Measurements from ENCODE around the gene METTL27. TPM values are rescaled to one million over a fixed set of nuclear protein-coding genes. Genes with fewer than 3 reads are reported as not detected.
A peak's percentile ranks its signal among the peaks of the same experiment; 100 is the strongest.
"Not testable (repeated sequence)": the region's sequence is repeated elsewhere in the genome, so short reads cannot be mapped to it uniquely, and the experiment has no call there.

METTL27 gene
- total RNA-seq, 1 donor from 2014 or later: not detected

DNA sequence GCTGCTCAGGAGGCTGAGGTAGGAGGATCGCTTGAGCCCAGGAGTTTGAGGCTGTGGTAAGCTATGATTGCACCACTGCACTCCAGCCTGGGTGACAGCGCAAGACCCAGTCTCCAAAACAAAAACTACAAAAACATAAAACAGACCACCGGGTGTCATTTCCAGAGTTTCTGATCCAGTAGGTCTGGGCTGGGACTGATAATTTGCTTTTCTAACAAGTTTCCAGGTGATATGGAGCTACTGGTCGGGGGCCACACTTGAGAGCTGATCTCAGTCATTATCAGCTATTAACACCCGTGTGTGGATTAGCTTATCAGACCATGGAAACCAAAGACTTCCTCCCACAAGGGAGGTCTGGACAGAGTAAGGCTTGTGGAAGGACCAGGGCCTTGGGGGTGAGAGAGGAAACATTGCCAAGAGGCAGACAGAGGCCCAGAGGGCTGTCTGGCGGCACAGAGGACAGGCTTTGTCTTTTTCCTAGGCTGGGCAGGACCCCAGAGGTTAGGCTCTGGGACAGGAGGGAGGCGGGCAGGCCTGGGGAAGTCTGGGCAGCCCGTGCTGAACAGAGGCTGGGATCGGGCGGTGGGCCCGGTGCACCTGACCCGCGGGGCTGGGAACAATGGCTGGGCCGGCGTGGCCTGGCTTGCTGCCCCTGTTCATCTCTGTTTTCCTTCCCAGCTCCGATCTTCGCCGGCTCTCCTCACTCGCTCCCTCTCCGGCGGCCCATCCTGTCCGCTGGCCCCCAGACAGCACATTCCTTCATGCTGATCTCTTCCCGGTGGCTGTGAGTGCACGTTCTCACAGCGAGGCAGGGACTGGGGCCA lies 43.9 kb upstream of the METTL27 start:
- Histone ChIP-seq H3K27ac (peak overlapping the region; percentile 82), H3K27me3 (no peaks in the 10 kb centered on the region), H3K4me3 (no peak overlapping the region), H3K4me1 (peaks cover 45% of the 10 kb centered on the region), H3K9me3 (no peaks in the 10 kb centered on the region), H3K36me3 (no peaks in the 10 kb centered on the region)
- DNase-seq (ENCODE audit: extremely low spot score in 2 of 2): no peak
- intact Hi-C loops (cut with DNase I): no loop called here
- TF ChIP-seq POLR2A (IDR thresholded peaks at IDR 0.05): no peak
- no peak for TF ChIP-seq CTCF (IDR thresholded peaks at IDR 0.05)
- TF ChIP-seq POLR2AphosphoS5 (IDR thresholded peaks at IDR 0.05; ENCODE audit: insufficient read depth in 1 of 2, low read depth in 1 of 2): peak; percentile 14 to 52

- H3K9me3 ChIP-seq: no peaks in the 10 kb centered on the region
- no peaks in the 10 kb centered on the region for H3K36me3 ChIP-seq
- peaks cover 45% of the 10 kb centered on the region for H3K4me1 ChIP-seq
- DNase-seq (ENCODE audit: extremely low spot score in 2 of 2): no peak
- intact Hi-C loops (cut with DNase I): no loop called here
- H3K27ac ChIP-seq: peak overlapping the region; percentile 82
- no peaks in the 10 kb centered on the region for H3K27me3 ChIP-seq
- H3K4me3 ChIP-seq: no peak overlapping the region
- no peak for TF ChIP-seq POLR2A (IDR thresholded peaks at IDR 0.05)
- TF ChIP-seq POLR2AphosphoS5 (IDR thresholded peaks at IDR 0.05; ENCODE audit: insufficient read depth in 1 of 2, low read depth in 1 of 2): no peak
- TF ChIP-seq CTCF (IDR thresholded peaks at IDR 0.05): no peak
Measured at GRCh38 chr7:73885433-73885974, 43.2 kb upstream of the METTL27 start.

GRCh38 chr7:73884867-73885422 lies 42.6 kb upstream of the METTL27 start:
- H3K27ac ChIP-seq; H3K27me3 ChIP-seq; DNase-seq (ENCODE audit: extremely low spot score in 2 of 2); H3K4me3 ChIP-seq; H3K36me3 ChIP-seq; H3K9me3 ChIP-seq; intact Hi-C loops (cut with DNase I): not testable (repeated sequence)
- H3K4me1 ChIP-seq: peaks cover 45% of the 10 kb centered on the region

- Histone ChIP-seq H3K4me3 (no peak overlapping the region), H3K27me3 (no peaks in the 10 kb centered on the region), H3K9me3 (no peaks in the 10 kb centered on the region), H3K27ac (peak overlapping the region; percentile 68), H3K36me3 (no peaks in the 10 kb centered on the region), H3K4me1 (peaks cover 40% of the 10 kb centered on the region)
- DNase-seq (ENCODE audit: extremely low spot score in 2 of 2): no peak
- TF ChIP-seq CTCF (IDR thresholded peaks at IDR 0.05) (no peak), POLR2AphosphoS5 (IDR thresholded peaks at IDR 0.05; ENCODE audit: insufficient read depth in 1 of 2, low read depth in 1 of 2) (no peak), POLR2A (IDR thresholded peaks at IDR 0.05) (no peak)
- intact Hi-C loops (cut with DNase I): no loop called here
Measured at GRCh38 chr7:73882047-73882402, 39.7 kb upstream of the METTL27 start.

GRCh38 chr7:73881352-73882046 lies 39.2 kb upstream of the METTL27 start:
- intact Hi-C loops (cut with DNase I): no loop called here
- Histone ChIP-seq H3K4me1 (peaks cover 34% of the 10 kb centered on the region), H3K27ac (peak overlapping the region; percentile 68), H3K27me3 (no peaks in the 10 kb centered on the region), H3K4me3 (no peak overlapping the region), H3K36me3 (no peaks in the 10 kb centered on the region), H3K9me3 (no peaks in the 10 kb centered on the region)
- DNase-seq (ENCODE audit: extremely low spot score in 2 of 2): no peak
- TF ChIP-seq POLR2A (IDR thresholded peaks at IDR 0.05): no peak
- TF ChIP-seq POLR2AphosphoS5 (IDR thresholded peaks at IDR 0.05; ENCODE audit: insufficient read depth in 1 of 2, low read depth in 1 of 2): peak in 1 of 2 donors; percentile 31
